Activated B cell treated with CpG ODN at 0.5 μM for 24 hours (primary cell): ENCODE data around the gene DSPP. TPM values are rescaled to one million over a fixed set of nuclear protein-coding genes. Genes with fewer than 3 reads are reported as not detected.

Experiments used
- ATAC-seq: fragments of 200-7000 bp; cut with Tn5 transposase; one replicate; pipeline ENCODE4 v1.10.0; 2021; ENCODE audit warnings: low read depth, mild to moderate bottlenecking, moderate library complexity
- CTCF ChIA-PET: fragments of 350-600 bp; sonication (Branson Sonifier 250); formaldehyde crosslinking; loops from one replicate; lab custom pipeline; 2021; ENCODE audit warnings: antibody characterized with exemption; lab: Charles Lee
- POLR2A ChIA-PET: fragments of 350-600 bp; sonication (Branson Sonifier 250); formaldehyde crosslinking; loops from one replicate; lab custom pipeline; 2021; ENCODE audit warnings: antibody characterized with exemption; lab: Charles Lee
- DNase-seq: peaks from one replicate; pipeline ENCODE4 v3.0.0; 2022
- H3K27ac Mint-ChIP-seq: one replicate; pipeline ENCODE4 v1.8.0; 2020; ENCODE audit warnings: mixed read lengths
- H3K27me3 Mint-ChIP-seq: one replicate; pipeline ENCODE4 v1.8.0; 2021; ENCODE audit warnings: mixed read lengths
- H3K36me3 Mint-ChIP-seq: one replicate; pipeline ENCODE4 v1.8.0; 2021; ENCODE audit warnings: low read depth, mixed read lengths
- H3K4me1 Mint-ChIP-seq: one replicate; pipeline ENCODE4 v1.8.0; 2021; ENCODE audit warnings: mixed read lengths
- H3K4me3 Mint-ChIP-seq: one replicate; pipeline ENCODE4 v1.8.0; 2020; ENCODE audit warnings: mild to moderate bottlenecking, mixed read lengths
- H3K9me3 Mint-ChIP-seq: one replicate; pipeline ENCODE4 v1.8.0; 2020; ENCODE audit warnings: mixed read lengths
- intact Hi-C: fragments of 100-400 bp; cut with micrococcal nuclease; formaldehyde crosslinking; loops from one replicate; pipeline ENCODE4 v1.15.1; 2024
- total RNA-seq: library from RNA; stranded (reverse); gene quantifications from 2 replicates; pipeline ENCODE4 v1.2.3, GENCODE V29; 2022
- TF ChIP-seq, protein P1 (sequence below): fragments of 200-600 bp; IDR thresholded peaks from one replicate; pipeline ENCODE4 v1.8.0; 2022; ENCODE audit warnings: antibody characterized with exemption, mild to moderate bottlenecking

Gene DSPP
- total RNA-seq, 1 donor from 2014 or later = not detected

GRCh38 chr4:87644286-87644685 is 36.0 kb downstream of the DSPP start:
- ChIA-PET CTCF (no interaction called here), POLR2A (no interaction called here)
- H3K4me1 Mint-ChIP-seq = no peaks in the 10 kb centered on the region
- TF ChIP-seq, protein P1, sequence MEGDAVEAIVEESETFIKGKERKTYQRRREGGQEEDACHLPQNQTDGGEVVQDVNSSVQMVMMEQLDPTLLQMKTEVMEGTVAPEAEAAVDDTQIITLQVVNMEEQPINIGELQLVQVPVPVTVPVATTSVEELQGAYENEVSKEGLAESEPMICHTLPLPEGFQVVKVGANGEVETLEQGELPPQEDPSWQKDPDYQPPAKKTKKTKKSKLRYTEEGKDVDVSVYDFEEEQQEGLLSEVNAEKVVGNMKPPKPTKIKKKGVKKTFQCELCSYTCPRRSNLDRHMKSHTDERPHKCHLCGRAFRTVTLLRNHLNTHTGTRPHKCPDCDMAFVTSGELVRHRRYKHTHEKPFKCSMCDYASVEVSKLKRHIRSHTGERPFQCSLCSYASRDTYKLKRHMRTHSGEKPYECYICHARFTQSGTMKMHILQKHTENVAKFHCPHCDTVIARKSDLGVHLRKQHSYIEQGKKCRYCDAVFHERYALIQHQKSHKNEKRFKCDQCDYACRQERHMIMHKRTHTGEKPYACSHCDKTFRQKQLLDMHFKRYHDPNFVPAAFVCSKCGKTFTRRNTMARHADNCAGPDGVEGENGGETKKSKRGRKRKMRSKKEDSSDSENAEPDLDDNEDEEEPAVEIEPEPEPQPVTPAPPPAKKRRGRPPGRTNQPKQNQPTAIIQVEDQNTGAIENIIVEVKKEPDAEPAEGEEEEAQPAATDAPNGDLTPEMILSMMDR = no peak
- ATAC-seq (no peak), DNase-seq (no peak)
- H3K27ac Mint-ChIP-seq = no peak overlapping the region
- intact Hi-C loops = no loop called here
- no peaks in the 10 kb centered on the region for H3K27me3 Mint-ChIP-seq
- H3K4me3 Mint-ChIP-seq = no peak overlapping the region
- no peaks in the 10 kb centered on the region for H3K36me3 Mint-ChIP-seq
- H3K9me3 Mint-ChIP-seq = no peaks in the 10 kb centered on the region

DNA sequence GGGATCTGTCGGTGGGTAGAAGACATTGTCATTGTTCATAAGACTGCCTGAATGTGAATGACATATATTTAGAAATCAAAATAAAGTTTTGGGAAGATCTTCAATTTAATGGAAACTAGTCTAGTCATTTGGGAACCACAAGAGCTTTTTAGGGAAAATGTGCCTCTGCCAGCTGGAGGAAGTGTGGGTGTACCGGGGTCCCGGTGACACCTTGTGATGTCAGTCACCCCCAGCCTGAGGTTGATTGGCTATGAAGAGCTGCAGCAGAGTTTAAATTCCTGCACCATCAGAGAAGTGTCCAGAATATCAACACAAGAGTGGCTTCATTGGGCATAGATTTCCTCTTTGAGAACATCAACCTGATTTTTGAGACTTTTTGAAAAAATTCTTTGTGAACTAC is 41.7 kb downstream of the DSPP start, which contains the start of gene DMP1:
DMP1 (plus strand) TSS at position 301 of the 400 bp plus-strand sequence. CDS start 6,213 bp downstream, outside the sequence.
- DNase-seq (no peak), ATAC-seq (no peak)
- H3K4me1 Mint-ChIP-seq = no peaks in the 10 kb centered on the region
- TF ChIP-seq, protein P1 = no peak
- no peak within 1 kb of the TSS for H3K27ac Mint-ChIP-seq
- ChIA-PET POLR2A (no interaction called here), CTCF (no interaction called here)
- no peak within 1 kb of the TSS for H3K4me3 Mint-ChIP-seq
- H3K27me3 Mint-ChIP-seq = peaks cover 3% of the 10 kb centered on the region
- intact Hi-C loops = no loop called here
- no peaks in the 10 kb centered on the region for H3K9me3 Mint-ChIP-seq
- H3K36me3 Mint-ChIP-seq = no peaks in the 10 kb centered on the region

- intact Hi-C loops = no loop called here
- ChIA-PET CTCF (no interaction called here), POLR2A (no interaction called here)
- DNase-seq (no peak), ATAC-seq (no peak)
- Mint-ChIP-seq H3K27ac (no peak overlapping the region), H3K9me3 (no peaks in the 10 kb centered on the region), H3K4me1 (no peaks in the 10 kb centered on the region), H3K36me3 (no peaks in the 10 kb centered on the region), H3K4me3 (no peak overlapping the region), H3K27me3 (peaks cover 3% of the 10 kb centered on the region)
- TF ChIP-seq, protein P1 = no peak
Observed at GRCh38 chr4:87650938-87651337, 42.6 kb downstream of the DSPP start.

DNA sequence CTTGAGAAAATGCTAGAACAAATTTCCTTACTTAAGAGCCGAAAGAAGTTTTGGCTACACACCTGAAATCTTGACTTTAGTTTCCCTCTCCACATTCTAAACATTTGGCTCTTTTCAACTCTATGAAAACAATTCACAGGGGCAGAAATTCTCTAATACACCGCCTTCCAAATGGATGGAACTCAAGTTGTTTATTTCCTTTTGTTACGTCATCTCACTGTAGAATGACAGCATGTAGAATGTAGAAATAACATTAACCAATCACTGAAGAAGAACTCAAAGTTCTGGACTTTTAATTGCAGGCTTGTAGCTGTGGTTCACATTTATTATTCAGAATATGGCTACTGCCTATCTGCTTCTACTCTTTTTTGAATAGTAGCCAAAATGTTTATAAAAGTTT is 43.6 kb downstream of the DSPP start:
- intact Hi-C loops = no loop called here

GRCh38 chr4:87654487-87655044 is 46.2 kb downstream of the DSPP start:
- no peak overlapping the region for H3K27ac Mint-ChIP-seq
- H3K4me3 Mint-ChIP-seq = no peak overlapping the region
- TF ChIP-seq, protein P1 = no peak
- intact Hi-C loops = no loop called here
- ChIA-PET CTCF (no interaction called here), POLR2A (no interaction called here)
- peaks cover 7% of the 10 kb centered on the region for H3K27me3 Mint-ChIP-seq
- no peaks in the 10 kb centered on the region for H3K9me3 Mint-ChIP-seq
- H3K36me3 Mint-ChIP-seq = no peaks in the 10 kb centered on the region
- no peaks in the 10 kb centered on the region for H3K4me1 Mint-ChIP-seq
- ATAC-seq (no peak), DNase-seq (no peak)

More for the DNA sequence above, 43.6 kb downstream of the DSPP start:
- H3K9me3 Mint-ChIP-seq = no peaks in the 10 kb centered on the region
- no peaks in the 10 kb centered on the region for H3K36me3 Mint-ChIP-seq
- ChIA-PET POLR2A (no interaction called here), CTCF (no interaction called here)
- H3K27me3 Mint-ChIP-seq = peaks cover 3% of the 10 kb centered on the region
- H3K27ac Mint-ChIP-seq = no peak overlapping the region
- DNase-seq (no peak), ATAC-seq (no peak)
- no peak overlapping the region for H3K4me3 Mint-ChIP-seq
- TF ChIP-seq, protein P1 = no peak
- H3K4me1 Mint-ChIP-seq = no peaks in the 10 kb centered on the region
